ENCODE results near the gene PIGBOS1. TPM values are rescaled to one million over a fixed set of nuclear protein-coding genes. Genes with fewer than 3 reads are reported as not detected.

Gene PIGBOS1
- total and polyA plus RNA-seq, 10 donors: 8.9 to 32.9 (median 17.5) TPM

DNA sequence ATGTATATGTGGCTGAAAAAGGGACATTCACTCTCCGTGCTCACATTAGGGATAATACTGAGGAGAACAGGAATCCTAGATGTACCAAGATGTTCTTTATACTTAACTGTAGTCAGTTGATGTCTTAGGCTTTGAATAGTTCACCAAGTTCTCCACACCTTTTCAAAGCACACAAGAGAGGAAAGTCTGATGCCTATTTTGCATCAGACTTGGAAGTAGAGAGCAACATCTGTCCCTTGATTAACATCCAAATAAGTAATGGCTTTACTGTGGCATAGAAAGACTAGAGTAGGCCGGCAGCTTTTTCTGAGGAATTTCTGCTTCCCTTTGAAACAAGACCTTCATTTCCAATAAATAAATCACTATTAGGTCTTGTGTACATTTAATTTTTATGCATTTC lies 34.1 kb upstream of the PIGBOS1 start:
- 93 to 98% (median 95%) methylated on average over 2 of the region's 2 CpGs for WGBS, 5 donors
- Histone ChIP-seq H3K9me3 (no peaks in the 10 kb centered on the region), H3K27ac (no peak overlapping the region), H3K4me1 (no peaks in the 10 kb centered on the region), H3K4me3 (no peak overlapping the region), H3K27me3 (replicated peaks in 1 of 7) (no peaks in the 10 kb centered on the region), H3K36me3 (peaks cover 0 to 96% (median 32%) of the 10 kb centered on the region in 6 donors)
- intact Hi-C loops (cut with DNase I; ENCODE audit: low total_unique reads): no loop called here
- DNase-seq: no peak
- TF ChIP-seq, protein P1, sequence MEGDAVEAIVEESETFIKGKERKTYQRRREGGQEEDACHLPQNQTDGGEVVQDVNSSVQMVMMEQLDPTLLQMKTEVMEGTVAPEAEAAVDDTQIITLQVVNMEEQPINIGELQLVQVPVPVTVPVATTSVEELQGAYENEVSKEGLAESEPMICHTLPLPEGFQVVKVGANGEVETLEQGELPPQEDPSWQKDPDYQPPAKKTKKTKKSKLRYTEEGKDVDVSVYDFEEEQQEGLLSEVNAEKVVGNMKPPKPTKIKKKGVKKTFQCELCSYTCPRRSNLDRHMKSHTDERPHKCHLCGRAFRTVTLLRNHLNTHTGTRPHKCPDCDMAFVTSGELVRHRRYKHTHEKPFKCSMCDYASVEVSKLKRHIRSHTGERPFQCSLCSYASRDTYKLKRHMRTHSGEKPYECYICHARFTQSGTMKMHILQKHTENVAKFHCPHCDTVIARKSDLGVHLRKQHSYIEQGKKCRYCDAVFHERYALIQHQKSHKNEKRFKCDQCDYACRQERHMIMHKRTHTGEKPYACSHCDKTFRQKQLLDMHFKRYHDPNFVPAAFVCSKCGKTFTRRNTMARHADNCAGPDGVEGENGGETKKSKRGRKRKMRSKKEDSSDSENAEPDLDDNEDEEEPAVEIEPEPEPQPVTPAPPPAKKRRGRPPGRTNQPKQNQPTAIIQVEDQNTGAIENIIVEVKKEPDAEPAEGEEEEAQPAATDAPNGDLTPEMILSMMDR (IDR thresholded peaks at IDR 0.05 in 8 of 11, conservative IDR thresholded peaks at IDR 0.05 in 3 of 11): no peak
- TF ChIP-seq POLR2A (IDR thresholded peaks at IDR 0.05): no peak
- TF ChIP-seq POLR2AphosphoS5 (IDR thresholded peaks at IDR 0.05): no peak

DNA sequence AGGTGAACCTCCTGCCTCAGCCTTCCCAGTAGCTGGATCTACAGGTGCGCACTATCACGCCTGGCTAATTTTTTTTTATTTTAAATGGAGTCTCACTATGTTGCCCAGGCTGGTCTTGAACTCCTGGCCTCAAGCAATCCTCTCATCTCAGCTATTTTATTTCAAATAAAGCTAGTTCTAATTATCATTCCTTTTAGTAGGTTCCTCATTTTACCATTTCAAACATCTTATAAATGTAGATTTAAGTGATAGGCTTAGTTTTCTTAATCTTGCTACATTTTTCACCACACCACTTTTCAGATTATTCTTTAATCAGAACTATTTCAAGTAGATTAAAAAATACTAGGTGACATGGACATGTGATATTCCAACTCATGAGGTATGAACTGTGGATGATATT lies 30.4 kb upstream of the PIGBOS1 start:
- no peak for TF ChIP-seq POLR2AphosphoS5 (IDR thresholded peaks at IDR 0.05)
- TF ChIP-seq, protein P1 (IDR thresholded peaks at IDR 0.05 in 8 of 11, conservative IDR thresholded peaks at IDR 0.05 in 3 of 11): no peak
- TF ChIP-seq POLR2A (IDR thresholded peaks at IDR 0.05): no peak
- no peak for DNase-seq
- intact Hi-C loops (cut with DNase I; ENCODE audit: low total_unique reads): no loop called here
- WGBS, 5 donors: 92 to 100% (median 98%) methylated on average over 2 of the region's 2 CpGs
- peaks cover 0 to 93% (median 17%) of the 10 kb centered on the region in 6 donors for H3K36me3 ChIP-seq
- H3K4me1 ChIP-seq: peaks cover 0 to 7% (median 0%) of the 10 kb centered on the region in 6 donors
- no peak overlapping the region for H3K27ac ChIP-seq
- no peaks in the 10 kb centered on the region for H3K27me3 ChIP-seq (replicated peaks in 1 of 7)
- no peaks in the 10 kb centered on the region for H3K9me3 ChIP-seq
- H3K4me3 ChIP-seq: no peak overlapping the region

DNA sequence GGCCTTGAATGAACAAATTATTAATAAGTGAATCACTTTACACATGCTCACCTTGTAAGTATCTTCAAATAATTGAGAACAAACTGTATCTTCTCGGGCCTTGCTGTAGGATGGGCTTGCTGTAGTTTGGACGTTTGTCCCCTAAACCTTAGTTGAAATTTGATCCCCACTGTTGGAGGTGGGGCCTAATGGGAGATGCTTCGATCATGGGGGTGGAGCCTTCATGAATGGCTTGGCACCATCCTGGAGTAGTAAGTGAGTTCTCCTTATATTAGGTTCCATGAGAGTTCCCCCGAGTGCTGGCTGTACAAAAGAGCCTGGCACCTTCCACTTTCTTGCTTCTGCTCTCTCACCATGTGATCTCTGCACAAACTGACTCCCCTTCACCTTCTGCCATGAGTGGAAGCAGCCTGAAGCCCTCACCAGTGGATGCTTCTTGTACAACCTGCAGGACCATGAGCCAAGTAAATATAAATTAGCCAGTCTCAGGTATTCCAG lies 29.4 kb upstream of the PIGBOS1 start:
- no peak for DNase-seq
- H3K9me3 ChIP-seq: no peaks in the 10 kb centered on the region
- intact Hi-C loops (cut with DNase I; ENCODE audit: low total_unique reads): no loop called here
- peak in 1 of 3 donors; percentile 9 for TF ChIP-seq POLR2AphosphoS5 (IDR thresholded peaks at IDR 0.05)
- no peak for TF ChIP-seq POLR2A (IDR thresholded peaks at IDR 0.05)
- TF ChIP-seq, protein P1 (IDR thresholded peaks at IDR 0.05 in 8 of 11, conservative IDR thresholded peaks at IDR 0.05 in 3 of 11): no peak
- no peak overlapping the region for H3K27ac ChIP-seq
- no peak overlapping the region for H3K4me3 ChIP-seq
- peaks cover 0 to 11% (median 0%) of the 10 kb centered on the region in 6 donors for H3K4me1 ChIP-seq
- no peaks in the 10 kb centered on the region for H3K27me3 ChIP-seq (replicated peaks in 1 of 7)
- 85 to 92% (median 89%) methylated on average over 4 of the region's 4 CpGs for WGBS, 5 donors
- peaks cover 0 to 93% (median 17%) of the 10 kb centered on the region in 6 donors for H3K36me3 ChIP-seq

DNA sequence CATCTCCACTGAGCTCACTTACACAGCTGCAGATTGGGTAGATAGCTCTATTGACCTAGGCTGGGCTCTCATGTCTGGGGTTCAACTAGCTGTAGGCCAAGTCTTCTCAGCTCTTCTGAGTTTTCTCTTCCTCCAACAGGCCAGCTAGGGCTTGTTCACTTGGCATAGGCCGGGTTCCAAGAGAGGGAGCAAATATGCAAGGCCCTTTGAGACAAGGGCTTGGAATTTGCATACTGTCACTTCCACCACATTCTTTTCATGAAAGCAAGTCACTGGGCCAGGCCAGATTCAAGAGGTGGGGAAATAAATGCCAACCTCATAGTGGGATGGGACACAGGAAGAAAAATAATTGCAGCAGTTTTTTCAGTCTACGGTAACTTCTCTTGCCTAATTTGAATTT lies 25.3 kb upstream of the PIGBOS1 start:
- TF ChIP-seq, protein P1 (IDR thresholded peaks at IDR 0.05 in 8 of 11, conservative IDR thresholded peaks at IDR 0.05 in 3 of 11): no peak
- H3K27ac ChIP-seq: peak overlapping the region in 6 of 8 donors; percentile 12 to 51 (median 33)
- intact Hi-C loops (cut with DNase I; ENCODE audit: low total_unique reads): no loop called here

More for the DNA sequence above, 25.3 kb upstream of the PIGBOS1 start:
- Histone ChIP-seq H3K4me3 (no peak overlapping the region), H3K4me1 (peaks cover 0 to 11% (median 0%) of the 10 kb centered on the region in 6 donors), H3K27me3 (replicated peaks in 1 of 7) (no peaks in the 10 kb centered on the region), H3K36me3 (peaks cover 3 to 97% (median 26%) of the 10 kb centered on the region in 6 donors), H3K9me3 (no peaks in the 10 kb centered on the region)
- WGBS, 5 donors: 58 to 92% (median 77%) methylated on average over 2 of the region's 2 CpGs
- no peak for DNase-seq
